ENCODE measurements around the gene ESRRB. TPM values are rescaled to one million over a fixed set of nuclear protein-coding genes. Genes with fewer than 3 reads are reported as not detected.
"Not testable (repeated sequence)": the region's sequence is repeated elsewhere in the genome, so short reads cannot be mapped to it uniquely, and the experiment has no call there.

ESRRB gene
- total RNA-seq, 1 donor from 2014 or later, result not detected

DNA sequence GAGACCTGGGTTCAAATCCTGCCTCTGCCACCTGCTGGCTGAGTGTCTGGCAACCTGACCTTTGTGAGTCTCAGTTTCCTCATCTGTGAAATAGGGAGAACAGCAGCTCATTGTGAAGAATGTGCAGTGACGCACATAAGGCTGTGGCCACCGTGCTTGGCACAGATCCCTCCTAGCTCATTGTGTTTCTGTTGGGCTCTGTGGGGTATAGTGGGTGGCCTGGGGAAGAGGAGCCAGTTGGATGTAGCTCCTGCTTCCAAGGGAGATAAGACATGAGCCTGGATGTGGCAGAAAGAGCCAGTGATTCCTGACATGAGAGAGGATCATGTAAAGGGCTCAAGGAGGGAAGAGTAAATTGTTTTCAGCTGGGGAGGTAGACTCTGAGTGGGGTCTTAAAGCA is 120.0 kb downstream of the ESRRB start:
- DNase-seq (ENCODE audit: low read depth), result no peak

- DNase-seq (ENCODE audit: low read depth), result no peak
Measured at GRCh38 chr14:76496595-76496994, 120.7 kb downstream of the ESRRB start.

GRCh38 chr14:76497550-76498462 is 121.9 kb downstream of the ESRRB start:
- DNase-seq (ENCODE audit: low read depth), result no peak

GRCh38 chr14:76498463-76498935 is 122.6 kb downstream of the ESRRB start:
- no peak for DNase-seq (ENCODE audit: low read depth)

DNA sequence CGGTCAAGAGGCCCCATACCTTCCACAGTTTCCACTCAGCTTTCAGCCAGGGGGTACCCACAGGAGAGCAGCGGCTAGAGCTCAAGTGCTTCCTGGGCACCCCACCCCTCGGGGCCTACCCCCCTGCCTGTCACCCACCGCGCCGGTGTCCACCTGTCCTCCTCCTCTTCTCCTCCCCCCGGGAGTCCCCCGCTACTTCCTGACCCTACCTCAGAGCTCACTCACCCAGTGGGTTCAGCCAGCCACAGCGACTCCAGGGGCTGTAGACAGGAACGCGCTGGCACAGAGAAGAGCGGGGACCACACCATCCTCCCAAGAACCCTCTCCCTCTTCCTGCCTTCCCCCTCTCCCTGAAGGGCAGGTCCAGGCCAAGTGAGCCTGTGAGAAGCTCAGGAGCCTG is 123.0 kb downstream of the ESRRB start:
- DNase-seq (ENCODE audit: low read depth), result no peak

DNA sequence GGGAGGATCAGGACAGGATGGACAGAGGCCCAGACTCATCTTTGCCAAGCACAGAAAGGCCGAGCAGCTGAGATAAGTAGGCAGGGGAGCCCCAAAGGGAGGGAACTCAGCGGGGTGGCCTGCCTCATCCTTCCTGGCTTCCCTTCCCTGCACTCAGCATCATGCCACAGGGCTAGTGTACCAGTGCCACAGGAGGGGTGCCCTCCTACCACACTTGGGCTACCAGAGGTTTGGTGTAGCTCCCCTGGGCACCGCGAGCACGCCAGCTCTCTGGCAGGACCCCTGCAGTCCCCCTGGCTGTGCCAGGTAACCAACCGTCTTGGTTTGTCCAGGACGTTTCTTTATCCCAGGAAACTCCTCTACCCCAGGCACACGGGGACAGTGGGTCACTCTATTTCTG is 123.5 kb downstream of the ESRRB start:
- no peak for DNase-seq (ENCODE audit: low read depth)

DNA sequence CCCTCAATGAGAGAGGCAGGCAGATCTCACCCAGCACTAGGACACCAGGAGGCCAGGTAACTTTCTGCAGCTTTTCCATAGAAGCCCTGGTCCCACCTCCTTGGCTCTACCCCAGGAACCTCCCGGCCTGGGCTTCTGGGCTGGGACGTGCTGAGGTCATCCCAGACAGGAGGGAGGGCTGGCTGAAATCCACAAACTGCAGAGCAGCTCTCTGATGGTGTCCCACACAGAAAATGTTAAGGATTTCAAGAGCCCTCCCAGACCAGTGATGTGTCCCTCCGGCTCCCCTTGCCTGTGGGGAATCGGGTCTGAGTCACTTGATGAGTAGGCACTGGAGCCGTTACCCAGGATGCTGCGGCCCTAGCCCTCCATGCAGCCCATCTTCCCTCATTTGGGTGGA is 124.1 kb downstream of the ESRRB start:
- no peak for DNase-seq (ENCODE audit: low read depth)

DNA sequence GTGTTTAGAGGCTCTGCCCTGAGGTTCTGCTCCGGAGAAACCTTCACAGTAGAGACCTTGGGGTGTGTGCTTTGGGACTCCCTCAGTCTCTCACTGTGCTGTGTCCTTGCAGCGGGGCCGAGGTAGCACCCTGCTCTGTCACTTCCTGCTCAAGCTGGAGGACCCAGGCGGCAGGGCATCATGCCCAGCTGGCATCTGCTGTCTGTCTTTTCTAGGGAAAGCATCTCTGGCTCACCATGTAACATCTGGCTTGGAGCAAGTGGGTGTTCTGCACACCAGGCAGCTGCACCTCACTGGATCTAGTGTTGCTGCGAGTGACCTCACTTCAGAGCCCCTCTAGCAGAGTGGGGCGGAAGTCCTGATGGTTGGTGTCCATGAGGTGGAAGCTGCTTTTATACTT is 124.5 kb downstream of the ESRRB start:
- no peak for DNase-seq (ENCODE audit: low read depth)

DNA sequence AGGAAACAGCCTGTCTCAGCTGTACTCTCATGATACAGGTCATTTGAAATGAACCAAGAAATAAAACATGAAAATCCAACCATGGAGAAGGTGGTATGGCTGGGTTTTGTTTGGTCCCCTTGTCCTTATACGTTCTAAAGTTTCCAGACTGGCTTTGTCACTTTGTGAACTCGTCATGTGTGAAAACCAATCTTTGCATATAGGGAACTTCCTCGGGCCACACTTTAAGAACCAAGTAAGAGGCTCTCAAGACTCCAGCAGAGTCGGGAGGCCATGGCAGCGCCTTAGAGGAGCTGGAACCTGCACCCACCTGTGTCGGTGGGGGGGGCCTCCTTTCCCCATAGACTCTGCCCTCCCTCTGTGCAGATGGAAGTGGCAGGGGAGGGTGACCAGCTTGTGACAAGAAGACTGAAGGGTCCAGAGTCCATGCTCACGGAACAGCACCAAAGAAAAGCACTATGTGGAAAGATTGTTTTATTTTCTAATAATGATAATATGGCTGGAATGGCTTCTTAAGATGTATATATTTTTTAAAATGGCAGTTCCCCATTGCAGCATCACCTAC is 125.3 kb downstream of the ESRRB start:
- no peak for DNase-seq (ENCODE audit: low read depth)

- DNase-seq (ENCODE audit: low read depth), result no peak
Measured at GRCh38 chr14:76502219-76502618, 126.3 kb downstream of the ESRRB start.

GRCh38 chr14:76502638-76503037 is 126.7 kb downstream of the ESRRB start:
- no peak for DNase-seq (ENCODE audit: low read depth)

- DNase-seq (ENCODE audit: low read depth), result no peak
Measured at GRCh38 chr14:76509311-76509710, 133.4 kb downstream of the ESRRB start.

DNA sequence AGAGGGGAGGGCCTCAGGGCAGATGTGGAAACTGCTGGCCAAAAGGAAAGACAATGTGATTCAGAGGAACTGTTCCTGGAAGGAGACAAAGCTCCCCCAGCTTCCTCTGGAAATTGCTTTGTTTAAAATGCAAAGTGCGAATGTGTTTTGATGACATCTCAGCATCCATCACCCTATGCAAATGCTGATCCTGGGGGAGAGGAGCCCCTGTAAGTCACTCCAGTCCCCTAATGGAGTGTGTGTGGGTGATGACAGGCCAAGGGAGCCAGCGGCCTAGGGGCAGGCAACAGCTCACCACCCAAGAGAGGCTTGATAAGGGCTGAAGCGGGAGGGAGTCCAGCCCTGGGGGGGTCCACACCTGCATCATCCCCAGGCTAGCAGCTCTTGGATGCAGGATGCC is 134.2 kb downstream of the ESRRB start:
- no peak for DNase-seq (ENCODE audit: low read depth)

- no peak for DNase-seq (ENCODE audit: low read depth)
Measured at GRCh38 chr14:76514213-76514998, 138.5 kb downstream of the ESRRB start.

DNA sequence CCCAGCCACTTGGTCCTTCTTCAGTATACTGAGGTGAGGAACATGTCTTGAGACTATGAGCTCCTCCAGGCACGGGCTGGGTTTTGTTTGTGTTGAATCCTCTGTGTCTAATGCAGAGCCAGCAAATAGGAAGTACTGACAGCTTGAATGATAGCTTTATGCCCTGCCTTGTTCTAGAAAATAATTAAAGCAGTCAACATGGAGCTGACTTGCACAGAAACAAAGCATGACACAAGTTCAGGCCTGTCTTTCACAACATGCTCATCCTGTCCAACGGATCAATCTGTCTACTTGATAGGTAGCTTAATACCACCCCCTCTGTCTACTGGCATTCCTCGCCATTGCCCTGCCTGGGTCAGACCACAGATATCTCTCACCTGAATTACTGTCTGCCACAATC is 140.9 kb downstream of the ESRRB start:
- DNase-seq (ENCODE audit: low read depth), result no peak

DNA sequence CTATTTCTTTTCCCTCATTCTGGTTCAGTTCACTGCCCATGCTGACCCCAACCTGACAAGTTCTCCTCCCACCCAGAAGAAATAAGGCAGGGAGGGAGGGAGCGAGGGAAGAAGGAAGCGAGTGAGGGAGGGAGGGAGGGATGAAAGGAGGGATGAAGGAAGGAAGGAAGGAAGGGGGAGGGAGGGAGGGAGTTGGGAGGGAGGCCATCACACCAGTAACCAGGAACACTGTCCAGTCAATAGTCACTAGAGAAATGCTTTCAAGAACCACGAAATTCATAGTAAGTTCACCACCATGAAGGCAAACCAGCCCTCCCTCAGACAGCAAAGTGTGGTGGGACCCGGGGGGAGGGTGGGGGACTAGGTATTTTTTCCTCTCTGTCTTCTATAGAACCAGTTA is 142.4 kb downstream of the ESRRB start:
- DNase-seq (ENCODE audit: low read depth), result no peak

GRCh38 chr14:76525106-76525821 is 149.3 kb downstream of the ESRRB start:
- no peak for DNase-seq (ENCODE audit: low read depth)

DNA sequence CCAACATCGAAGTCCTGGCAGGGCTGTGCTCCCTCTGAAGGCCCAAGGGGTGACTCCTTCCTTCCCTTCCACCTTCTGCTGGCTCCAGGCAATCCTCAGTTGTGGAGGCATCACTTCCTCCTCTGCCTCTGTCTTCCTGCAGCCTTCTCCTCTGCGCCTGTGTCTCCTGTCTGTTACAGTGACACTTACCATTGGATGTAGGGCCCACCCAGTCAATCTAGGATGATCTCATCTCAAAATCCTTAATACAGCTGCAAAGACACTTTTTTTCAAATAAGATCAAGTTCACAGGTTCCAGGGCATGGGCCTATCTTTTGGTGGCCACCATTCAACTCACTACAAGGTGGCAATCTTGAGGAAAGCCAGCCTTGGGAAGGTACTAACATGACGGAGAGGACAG is 155.1 kb downstream of the ESRRB start:
- DNase-seq (ENCODE audit: low read depth), result no peak

- no peak for DNase-seq (ENCODE audit: low read depth)
Measured at GRCh38 chr14:76531821-76532318, 155.9 kb downstream of the ESRRB start.

GRCh38 chr14:76536636-76537035 is 160.7 kb downstream of the ESRRB start:
- DNase-seq (ENCODE audit: low read depth), result not testable (repeated sequence)
